GM18868 (cell line): ENCODE measurements around the gene ANKRD11.

Experiments used
- ATAC-seq: cut with Tn5 transposase; IDR thresholded peaks from one replicate; pipeline ENCODE4 v1.9.1; 2021; ENCODE audit warnings: mild to moderate bottlenecking, moderate library complexity; ENCODE audit not compliant: unreplicated experiment

Gene ANKRD11

DNA sequence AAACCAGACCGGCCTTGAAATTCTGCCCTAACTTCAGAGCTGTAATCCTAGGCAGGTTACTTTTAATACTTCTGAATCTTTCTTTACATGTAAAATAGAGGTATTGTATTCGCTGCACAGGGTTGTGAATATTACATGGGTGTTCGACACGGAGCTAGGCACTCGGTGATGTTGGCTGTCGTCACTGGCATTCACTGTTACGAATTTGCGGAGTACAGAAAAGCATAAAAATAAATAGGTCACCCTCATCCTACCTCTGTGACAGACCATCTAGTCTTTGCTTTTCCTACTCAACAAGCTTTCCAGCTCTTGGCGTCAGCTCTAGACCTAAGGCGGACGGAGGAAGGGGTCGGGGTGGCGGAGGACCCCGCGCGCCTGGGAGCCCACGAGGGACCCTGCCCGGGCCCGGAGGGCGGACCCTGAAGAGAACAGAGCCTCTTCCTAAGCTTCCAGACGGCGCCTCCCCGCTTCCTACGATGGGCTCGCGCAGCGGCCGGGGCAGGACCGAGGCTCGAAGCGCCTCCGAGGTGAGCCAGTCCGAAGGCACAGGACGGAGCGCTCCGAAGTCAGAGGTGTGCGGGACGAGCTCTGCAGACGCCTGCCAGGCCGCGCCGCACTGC is 17.0 kb upstream of the ANKRD11 start:
- ATAC-seq = no peak

DNA sequence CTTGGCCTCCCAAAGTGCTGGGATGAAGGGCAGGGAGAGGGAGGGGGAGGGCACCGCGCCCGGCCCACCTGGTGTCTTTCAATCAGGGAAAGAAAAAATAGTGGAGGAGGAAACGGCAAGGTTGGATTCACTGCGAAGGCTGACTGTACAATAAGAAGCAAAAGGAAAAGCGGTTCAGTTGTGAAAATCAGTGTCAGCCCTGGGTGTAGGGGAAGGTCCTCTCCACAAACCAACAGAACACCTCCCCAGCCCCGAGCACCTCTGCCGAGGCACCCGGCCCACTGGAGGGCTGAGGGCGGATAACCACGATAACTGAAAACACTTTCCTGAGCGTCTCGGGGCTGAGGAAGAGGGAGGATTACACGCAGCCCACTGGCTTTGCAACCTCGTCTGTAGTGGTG is 16.4 kb upstream of the ANKRD11 start:
- no peak for ATAC-seq

DNA sequence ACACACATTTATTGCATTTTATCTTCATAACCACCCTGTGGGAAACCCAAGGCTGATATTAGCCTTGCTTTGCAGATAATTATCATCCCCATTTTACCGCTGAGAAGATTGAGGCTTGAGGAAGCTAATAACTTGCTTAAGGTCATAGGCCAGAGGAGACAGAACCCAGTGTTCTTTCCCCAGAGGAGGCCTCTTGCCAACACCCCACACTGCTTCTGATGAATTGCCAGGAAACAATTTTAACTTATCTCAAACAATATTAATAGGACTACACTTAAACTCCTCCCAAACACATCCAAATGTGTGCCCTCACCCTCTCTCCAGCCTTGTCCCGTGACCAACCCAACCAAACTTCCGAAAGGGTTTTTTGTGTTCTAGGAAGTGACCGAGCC is 15.7 kb upstream of the ANKRD11 start:
- ATAC-seq = no peak

DNA sequence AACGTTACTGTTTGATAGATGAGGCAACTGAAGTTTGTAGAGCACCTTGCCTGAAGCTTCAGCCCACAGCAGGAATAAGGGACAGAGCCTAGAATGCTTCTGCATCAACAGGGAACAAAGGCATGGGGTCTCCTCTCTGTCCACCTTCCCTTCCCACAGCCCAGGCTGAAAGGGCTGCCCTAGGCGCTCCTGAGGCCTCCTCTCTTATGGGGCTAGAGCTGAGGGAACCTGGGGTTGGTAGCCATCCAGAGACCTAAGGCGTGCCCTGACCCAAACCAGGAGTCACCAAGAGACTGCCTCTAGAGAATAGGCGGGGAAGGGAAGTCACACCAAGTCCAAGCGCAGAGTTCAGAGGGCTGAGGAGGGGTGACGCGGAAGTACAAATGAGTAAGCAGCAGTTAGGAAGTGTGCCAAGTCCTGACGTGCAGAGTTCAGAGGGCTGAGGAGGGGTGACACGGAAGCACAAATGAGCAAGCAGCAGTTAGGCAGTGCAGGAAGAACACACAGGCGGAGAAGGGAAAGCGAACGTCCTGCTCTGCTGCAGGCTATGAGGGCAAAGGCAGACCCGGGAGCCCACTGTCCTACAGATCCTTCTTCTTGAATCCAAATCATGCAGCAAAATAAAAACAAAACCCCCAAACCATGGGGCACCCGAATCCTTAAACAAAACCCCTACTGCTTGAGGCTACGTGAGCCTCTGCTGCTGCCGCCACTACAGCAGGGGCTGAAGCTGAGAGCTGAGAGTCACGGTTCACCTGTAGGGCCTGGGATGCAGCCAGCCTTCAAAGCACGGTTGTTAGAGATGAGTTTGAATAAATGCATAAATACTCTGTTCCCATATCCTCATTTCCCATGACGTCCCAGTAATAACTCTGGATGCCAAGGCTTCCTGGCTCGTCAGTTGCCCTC is 15.1 kb upstream of the ANKRD11 start:
- ATAC-seq = peak; percentile 50

DNA sequence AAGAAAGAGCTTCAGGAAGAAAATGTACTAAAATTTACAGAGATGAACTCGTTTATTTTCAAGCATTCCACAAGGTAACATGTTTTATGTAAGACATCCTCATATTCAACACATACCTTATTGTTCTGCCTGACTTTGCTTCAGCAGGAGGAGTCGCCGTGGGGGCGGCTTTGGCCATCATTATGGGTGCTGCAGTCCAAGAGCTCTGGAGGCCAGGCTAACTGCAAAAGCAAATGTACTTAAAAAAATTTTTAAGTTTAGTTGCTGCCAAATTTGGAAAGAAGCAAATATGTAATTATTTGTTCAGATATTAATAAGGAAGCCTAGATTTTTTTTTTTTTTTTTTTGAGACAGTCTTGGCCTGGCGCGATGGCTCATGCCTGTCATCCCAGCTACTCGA is 13.7 kb upstream of the ANKRD11 start:
- ATAC-seq = no peak

DNA sequence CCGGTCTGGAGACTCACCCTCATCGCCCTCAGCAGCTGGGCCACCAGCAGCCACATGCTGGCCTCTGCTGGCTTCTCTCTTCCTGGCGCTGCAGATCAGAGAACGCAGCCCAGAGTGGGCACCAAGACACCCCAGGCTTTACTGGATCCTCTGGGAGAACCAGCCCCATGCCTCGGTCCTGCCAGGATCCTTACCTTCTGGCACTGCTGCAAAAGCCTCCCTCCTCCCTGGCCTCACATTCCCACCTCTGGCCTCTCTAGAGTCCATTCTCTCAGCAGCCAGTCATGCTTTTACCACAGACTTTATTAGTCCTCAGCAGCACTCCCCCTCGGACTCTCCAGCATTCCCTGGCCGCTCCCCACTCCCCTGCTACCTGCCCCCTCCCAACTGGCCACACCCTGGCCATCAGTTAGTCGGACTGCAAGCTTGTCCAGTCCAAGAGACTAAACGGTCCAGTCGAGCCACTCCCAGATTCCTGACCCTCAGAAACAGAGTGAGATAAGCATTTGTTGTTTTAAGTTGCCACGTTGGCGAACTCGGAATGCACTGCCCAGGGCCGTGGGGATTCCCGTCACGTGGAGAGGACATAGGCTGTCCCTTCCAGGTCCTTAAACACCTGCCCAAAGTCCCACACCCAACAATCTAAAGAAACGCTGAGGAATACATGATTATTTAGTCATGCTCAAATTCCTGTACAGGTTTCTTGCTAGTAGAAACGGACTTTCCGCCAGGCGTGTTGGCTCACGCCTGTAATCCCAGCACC is 11.9 kb upstream of the ANKRD11 start:
- no peak for ATAC-seq

DNA sequence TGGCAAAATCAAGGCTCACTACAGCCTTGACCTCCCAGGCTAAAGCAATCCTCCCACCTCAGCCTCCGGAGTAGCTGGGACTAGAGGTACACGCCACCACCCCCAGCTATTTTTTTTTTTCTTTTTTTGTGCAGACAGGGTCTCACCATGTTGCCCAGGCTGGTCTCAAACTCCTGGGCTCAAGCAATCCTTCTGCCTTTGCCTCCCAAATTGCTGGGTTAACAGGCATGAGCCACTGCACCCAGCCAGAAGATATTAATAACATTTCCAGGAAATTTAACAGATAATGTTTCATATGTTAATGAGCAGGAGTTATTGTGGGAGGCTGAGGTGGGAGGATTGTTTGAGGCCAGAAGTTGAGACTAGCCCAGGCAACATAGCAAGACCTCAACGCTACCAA is 9.4 kb upstream of the ANKRD11 start:
- ATAC-seq = no peak

DNA sequence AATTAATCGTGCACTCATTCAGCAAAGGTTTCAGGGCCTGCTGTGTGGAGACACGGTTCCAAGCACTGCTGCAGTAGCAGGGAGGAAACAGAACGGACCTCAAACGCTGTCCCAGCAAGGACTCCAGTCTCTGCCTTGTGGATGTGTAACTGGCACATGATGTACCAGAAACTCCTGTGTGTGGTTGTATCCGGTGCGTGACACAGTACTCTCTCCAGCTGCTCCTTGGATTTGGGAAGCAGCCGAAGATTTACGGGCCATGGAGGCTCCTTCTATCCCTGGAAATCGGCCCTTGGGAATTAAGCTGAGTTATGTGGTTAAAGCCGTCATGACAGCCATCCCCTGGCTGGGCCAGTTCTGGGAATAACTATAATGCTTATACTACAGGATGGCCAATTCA is 8.5 kb upstream of the ANKRD11 start:
- no peak for ATAC-seq

DNA sequence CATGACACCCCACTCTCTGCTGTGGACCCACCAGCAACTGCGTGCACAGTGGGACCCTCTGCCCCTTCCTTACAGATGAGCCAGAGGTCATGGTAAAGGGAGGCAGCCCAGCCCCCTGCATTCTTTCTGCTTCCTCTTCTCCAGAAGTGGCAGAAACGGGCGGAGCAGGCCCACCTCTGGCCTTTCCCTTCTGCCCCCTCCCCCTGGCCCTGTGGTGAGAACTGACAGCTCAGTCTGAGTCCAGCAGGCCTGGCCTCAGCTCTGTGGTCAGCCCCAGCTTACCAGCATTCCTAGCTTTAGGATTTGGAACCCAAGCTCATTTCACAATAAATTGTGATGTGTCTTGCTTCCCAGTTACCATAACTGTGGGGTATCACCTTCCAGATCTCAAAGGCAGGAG is 4.8 kb upstream of the ANKRD11 start:
- no peak for ATAC-seq

DNA sequence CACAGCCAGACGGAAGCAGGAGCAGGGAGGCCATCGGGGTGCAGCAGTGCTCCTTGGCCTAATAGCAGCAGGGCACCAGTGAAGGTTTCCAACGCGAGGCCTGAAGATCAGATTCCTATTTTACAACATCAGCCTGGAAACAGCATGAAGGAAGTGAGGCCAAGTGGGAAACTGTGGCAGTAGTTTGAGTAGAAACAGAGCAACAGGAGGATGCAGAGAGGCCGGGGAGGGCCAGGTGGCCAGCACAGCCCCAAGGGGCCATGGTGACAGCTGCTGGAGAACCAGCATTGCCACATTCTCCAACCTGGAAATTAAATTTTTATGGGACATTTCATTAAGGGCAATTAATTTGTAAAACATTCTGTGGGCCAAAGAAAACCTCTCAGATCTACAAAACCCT is 3.4 kb upstream of the ANKRD11 start:
- ATAC-seq = no peak

DNA sequence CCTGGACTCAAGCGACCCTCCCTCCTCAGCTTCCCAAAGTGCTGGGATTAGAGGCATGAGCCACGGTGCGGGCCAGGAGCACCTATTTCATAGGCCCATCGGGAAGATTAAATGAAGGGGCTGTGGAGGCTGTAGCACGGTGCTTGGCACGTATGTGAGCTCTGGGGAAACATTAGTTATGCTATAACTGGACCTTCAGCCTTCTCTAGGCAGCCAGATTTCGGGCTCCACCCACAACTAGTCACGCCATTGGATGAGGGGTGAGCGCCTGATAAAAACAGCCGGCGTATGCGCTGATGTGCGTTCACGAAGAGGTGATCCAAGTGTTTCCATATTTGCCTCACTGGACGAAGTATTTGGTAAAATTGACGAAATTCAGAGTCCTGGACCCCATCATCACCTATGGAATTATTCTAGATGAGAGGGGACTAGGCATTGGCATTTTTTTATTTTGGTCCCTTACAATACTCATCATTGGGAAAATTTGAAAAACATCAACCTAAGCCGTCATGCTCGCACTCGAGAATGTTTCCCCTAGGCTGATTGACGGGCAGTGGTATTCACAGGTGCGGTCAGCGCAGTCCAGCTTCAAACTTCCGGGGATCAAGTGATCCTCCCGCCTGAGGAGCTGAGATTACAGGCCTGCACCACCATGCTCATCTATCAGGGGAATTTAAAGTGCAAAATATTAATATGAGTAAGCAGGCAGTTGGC is 1.8 kb upstream of the ANKRD11 start:
- ATAC-seq = no peak

DNA sequence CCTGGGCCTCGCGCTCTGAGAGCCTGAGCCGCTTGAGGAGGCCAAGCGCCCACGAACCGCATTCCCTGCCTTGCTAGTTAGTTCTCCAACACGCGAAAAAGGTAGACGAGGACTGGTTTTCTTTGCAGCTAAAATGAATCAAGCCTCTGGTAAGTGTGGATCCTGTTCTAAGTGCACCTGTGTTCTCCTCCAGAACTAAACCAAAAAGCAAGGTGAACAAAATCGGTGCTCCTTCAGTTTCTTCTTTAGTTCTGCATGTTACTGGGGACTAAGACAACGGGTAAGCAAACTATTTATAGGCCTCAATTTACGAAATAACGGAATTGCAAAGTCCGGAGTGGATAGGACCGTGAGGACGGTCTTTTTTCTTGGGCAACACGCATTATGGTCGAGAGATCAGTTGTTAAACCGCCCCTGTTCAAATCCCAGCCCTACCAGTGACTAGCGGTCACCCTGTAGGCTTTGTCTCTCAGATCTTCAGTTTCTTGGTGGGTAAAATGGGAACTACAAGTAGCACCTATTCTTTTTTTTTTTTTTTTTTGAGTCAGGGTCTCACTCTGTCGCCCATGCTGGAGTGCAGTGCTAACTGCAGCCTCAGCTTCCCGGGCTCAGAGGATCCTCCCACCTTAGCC is 993 bp upstream of the ANKRD11 start:
- no peak for ATAC-seq

DNA sequence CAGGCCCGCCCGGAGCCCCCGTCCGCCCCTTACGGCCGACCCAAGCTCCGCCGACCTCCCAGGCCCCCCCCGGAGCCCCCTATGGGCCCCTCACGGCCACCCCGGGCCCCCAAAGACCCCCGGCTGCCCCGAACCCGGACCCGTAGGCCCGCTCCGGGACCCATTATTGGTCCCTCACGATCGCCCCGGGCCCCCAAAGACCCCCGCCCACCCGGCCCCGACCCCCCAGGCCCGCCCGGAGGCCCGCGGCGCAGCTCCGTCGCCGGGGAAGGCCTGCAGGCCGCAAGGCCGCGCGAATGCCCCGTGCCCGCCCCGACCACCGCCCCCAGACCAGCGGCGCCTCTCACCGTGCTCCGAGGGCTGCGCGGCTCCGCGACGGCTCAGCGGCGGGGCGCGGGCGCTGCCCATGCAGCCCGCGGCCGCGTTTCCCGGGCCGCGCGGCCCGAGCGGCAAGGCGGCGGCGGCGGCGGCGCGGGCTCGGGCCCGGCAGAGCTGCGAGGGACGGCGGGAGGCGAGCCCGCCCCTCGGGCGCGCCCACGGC is 393 bp downstream of the ANKRD11 start:
- ATAC-seq = no peak

DNA sequence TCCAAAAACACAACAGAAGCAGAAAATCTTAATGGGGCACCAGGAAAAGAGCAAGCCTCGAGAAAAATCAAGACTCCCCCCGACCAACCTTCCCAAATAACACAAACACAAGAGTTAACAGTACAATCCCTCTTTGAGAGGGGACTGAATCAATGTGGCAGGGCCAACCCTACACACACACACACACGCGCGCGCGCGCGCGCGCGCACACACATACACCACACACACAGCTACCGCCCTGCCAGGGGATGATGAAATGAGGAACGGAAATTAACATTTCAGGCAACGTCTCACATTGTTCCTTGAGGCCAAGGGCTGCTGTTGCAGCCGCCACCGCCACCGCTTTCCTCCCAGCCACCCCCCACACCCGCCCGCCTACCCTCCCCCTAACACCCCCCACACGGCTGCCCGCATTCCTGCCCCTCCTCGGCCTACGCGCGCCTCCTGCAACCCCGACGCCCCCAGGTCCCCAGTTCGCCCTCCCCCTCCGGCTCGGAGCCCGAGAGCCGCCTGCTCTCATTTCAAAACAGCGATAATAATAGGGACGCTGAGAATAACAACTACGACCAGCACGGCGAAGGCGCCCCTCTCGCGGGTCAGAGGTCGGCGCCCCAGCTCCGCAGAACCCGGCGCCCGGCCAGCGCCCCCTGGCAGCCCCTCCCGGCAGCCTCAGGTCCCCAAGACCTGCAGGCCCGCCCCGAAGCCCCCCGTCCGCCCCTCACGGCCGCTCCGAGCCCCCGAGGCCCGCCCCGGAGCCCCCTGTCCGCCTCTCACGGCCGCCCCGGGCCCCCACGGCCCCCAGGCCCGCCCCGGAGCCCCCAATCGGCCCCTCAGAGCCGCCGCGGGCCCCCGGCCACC is 1.1 kb downstream of the ANKRD11 start:
- ATAC-seq = peak; percentile 24

DNA sequence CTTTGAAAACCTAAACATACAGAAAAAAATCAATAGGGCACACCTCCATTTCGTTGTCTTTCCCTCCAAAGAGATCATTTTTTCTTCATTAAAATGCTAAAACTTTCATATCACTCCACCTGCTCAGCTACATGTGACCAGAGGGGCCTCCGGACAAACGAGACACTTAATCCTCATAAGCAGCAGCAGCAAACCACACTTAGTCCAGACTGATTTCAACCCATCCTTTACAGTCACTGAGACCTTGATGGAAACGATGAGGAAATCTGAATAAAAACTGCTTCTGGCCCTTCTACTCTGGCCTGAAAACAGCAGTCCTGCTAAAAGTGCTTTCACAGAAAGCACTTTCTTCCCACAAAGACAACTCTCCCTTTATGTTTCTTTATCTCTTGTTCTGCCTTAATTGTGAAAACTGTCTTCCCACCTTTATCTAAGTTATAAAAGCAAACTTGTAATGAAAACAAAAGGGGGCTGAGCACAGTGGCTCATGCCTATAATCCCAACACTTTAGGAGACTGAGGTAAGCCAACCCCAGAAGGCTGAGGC is 4.6 kb downstream of the ANKRD11 start:
- no peak for ATAC-seq

DNA sequence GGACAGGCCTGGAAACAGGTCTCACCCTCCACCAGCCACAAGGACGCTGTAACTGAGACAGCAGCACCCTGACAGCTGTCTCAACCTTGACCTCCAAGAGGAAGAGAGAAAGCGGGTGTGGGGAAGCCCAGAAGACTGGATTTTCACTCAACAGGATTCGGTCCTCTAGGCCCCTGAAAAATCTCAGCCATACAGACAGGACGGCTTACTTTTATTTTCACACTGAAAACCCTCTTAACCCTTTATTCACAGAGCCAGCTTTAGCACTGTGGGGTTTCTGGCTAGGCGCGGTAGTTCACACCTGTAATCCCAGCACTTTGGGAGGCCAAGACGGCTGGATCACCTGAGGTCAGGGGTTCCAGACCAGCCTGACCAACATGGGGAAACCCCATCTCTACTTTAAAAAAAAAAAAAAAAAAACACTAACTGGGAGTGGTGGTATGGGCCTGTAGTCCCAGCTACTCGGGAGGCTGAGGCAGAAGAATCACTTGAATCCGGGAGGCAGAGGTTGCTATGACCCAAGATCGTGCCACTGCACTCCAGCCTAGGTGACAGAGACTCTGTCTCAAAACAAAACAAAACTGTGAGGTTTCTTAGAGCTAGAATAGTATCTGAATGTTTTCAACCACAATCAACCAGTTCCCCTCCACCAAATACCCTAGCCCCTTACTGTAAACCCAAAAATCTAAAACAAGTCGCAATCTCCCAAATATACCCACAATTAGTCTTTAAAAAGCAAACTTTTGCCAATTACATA is 5.3 kb downstream of the ANKRD11 start:
- ATAC-seq = no peak

DNA sequence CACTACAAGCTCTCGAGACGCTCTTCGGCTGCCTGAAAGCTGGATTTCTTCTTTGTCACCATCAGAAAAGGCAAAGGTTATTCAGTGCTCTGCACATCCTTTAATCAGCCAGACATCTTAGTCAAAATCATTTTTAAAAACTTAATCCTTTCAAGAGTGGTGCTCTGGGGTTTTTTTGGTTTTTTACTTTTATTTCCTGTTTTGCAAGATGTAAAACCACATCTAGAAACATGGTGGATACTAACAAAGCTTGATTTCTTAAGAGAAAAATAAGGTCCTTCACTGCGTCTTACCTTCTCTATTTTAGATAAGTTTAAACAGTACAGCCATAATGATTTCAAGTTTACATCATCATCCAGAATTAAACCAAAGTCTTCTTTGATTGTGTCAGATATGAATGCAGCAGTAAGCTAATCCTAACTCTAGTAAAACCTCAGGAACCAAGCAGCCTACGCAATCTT is 6.3 kb downstream of the ANKRD11 start:
- ATAC-seq = no peak

DNA sequence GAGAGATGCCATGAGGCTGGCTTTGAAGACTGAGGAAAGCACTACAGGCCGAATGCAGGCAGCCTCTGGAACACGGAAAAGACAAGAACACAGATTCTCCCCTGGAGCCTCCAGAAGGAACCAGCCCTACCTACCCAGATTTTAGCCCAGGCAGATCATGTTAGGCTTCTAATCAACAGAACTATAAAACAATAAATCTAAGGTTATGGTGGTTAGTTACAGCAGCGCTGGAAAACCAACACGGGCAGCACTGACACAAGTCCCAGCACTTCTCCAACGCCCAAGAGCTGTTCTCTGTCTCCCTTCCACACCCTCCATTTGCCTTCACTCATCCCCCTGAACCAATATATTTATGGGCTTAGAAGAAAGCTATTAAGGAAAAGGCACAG is 7.5 kb downstream of the ANKRD11 start:
- ATAC-seq = no peak
